HG03442 (cell line): Measurements from ENCODE around the gene IL1F10.

ENCODE experiments used
- ATAC-seq: cut with Tn5 transposase; IDR thresholded peaks from one replicate; pipeline ENCODE4 v1.9.1; 2021; ENCODE audit warnings: mild to moderate bottlenecking, moderate library complexity; ENCODE audit not compliant: unreplicated experiment

Gene IL1F10

DNA sequence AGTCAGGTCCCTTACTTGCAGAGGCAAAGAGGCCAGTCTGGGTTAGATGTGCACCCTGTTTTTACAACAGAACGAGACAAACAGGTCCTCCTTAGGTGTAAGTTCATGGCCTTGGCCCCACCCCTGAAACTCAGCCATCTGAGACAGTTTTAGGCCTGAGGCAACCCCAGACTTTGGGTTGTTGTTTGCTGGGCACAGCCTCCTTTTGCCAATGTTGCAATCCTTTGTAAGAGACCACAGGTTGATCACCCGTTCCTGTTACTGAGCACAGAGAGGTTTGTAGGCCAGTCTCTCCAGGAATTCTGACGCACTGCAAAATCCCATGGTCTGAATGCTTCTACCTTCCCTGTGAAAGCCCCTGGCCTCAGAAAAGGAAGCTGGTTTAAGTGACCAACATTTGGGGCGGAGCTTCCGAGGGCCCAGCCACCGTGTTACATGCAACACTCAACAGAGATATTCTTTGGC, 44.1 kb downstream of the IL1F10 start:
- no peak for ATAC-seq

DNA sequence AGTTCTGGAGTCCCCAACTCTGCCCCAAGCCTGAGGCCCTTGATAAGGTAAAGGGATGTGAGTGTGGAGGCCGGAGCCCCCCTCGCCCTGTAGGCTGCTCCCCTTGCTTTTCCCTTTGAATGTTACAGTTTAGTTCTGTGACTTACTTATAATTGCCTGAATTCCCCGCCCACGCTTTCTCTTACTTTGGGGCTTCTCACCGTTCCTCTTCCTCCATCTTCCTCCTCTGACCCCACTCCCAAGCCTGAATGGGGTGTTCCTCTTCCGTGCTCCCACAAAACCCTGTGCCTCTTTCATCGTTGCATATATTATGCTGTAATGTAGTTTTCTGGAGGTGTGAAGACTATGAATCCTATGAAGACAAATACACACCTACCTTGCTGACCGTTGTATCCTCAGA, 44.7 kb downstream of the IL1F10 start:
- no peak for ATAC-seq

GRCh38 chr2:113112871-113113270, 45.1 kb downstream of the IL1F10 start:
- ATAC-seq, result no peak

DNA sequence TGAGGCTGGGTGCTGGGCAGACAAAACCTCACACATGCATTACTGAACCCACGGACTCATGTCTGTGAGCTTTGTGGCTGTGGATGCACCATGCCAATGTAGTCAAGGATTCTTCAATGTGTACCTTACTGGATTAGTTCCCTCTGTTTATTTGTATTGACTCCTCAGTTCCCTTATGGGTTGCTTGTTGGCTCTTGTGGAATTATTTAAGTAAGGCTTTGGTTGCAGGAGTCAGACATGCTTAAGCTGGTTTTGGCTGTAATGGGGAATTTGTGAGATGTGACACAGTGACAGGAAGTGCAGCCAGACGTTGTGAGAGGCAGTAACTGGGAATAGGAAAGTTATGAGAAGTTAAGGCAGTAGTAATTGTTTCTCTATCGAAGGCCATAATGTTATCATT, 46.0 kb downstream of the IL1F10 start:
- no peak for ATAC-seq

DNA sequence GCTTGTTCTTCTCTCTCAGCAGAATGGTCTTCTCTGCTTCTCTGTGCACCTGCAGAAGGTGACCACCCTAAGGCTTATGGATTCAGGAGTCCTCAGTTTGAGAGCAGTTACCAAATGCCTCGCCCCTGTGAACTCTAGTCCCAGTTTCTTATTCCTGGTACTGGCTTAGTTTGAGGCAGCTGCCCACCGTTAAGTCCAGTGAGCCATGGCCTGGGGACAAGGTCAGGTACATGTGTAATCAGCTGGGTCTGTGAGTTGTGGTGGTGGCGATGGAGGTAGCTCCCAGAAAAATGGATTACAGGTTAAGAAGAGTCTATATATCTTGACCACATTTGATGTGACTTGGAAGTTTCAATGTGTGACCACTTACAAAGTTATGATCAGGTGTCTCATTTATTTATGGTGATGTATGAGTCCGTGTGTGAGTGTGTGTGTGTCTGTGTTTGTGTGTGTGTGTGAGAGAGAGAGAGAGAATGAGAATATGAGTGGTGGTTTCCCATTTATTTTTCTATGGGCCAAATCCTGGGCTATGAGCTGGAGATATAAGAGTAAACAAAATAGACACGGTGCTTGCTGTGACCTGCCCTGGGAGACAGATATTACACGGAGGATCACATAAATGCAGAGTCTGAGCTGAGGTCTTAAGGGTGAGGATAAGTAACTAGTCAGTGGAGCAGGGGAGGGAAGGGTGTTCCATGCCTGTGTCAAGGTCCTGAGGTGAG, 46.6 kb downstream of the IL1F10 start:
- no peak for ATAC-seq

DNA sequence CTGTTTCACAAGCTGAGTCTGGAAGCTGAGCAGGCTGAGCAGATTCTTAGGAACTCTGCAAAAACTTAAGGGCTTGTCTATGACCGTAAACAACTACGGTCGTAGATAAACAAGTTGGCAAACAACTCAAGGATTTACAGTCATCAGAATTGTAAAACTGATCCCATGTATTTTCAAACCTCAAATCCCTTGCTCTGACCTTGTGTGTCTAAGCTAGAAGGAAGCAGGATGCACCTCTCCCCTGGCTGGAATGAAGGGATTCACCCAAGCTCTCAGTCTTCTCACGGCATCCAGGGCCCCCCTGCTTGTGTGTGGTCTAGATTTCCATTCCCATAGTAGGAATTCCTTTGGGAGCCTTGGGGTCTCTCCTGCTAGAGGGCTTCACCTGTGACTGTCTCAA, 47.2 kb downstream of the IL1F10 start:
- ATAC-seq, result no peak

DNA sequence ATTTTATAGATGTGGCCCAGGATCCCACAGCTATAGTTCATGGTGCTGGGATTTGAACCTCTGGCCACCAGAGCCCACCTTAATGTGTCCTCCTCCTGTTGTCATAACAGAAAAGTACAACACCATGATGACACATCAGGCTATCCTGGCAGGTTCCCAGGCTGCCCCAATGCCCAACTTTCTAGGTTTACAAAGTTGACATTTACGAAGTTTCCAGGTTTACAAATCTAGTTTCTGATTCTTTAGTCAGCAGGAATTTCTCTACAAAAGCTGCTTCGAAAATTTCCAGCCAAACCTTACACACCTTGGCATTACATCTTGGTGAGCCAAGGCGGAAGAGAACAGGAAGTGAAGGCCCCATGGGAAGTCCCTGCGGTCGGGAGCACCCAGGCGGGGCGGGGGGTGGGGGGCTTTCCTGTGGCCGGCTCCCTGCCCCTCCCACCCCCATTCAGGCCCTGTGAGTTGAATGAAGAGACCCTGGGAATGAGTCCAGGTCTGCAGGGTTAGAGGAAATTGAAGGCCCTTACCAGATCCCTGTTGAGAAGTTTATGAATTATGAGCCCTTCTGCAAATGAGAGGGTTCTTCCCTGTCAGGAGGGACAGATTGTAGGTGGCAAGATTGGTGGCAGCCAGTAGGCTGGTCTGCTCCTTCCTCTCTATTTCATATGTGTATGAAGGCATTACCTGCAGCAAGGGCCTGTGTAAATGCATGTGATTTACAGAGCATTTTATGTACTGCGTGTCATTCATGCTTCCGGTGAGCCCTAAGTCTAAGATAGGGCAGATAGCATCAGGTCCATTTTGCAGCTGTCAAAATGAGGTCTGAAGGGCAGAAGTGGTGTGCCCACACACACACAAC, 48.6 kb downstream of the IL1F10 start:
- no peak for ATAC-seq

GRCh38 chr2:113117541-113118262, 49.9 kb downstream of the IL1F10 start:
- no peak for ATAC-seq

GRCh38 chr2:113118263-113118657, 50.5 kb downstream of the IL1F10 start:
- no peak for ATAC-seq

- ATAC-seq, result no peak
These were observed 51.3 kb downstream of the IL1F10 start for GRCh38 chr2:113119111-113119510.

DNA sequence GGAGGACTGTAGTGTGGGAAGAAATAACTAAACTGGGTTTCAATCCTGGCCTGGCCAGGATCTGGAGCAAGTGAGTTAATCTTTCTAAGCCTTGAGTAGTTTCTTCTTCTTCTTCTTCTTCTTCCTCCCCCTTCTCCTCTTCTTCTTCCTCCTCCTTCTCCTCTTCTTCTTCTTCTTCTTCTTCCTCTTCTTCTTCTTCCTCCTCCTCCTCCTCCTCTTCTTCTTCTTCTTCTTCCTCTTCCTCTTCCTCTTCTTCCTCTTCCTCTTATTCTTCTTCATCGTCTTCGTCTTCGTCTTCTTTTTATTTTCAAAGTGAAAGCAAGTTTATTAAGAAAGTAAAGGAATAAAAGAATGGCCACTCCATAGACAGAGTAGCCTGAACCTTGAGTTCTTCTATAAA, 53.1 kb downstream of the IL1F10 start:
- ATAC-seq, result no peak

GRCh38 chr2:113122364-113122763, 54.6 kb downstream of the IL1F10 start:
- ATAC-seq, result no peak

DNA sequence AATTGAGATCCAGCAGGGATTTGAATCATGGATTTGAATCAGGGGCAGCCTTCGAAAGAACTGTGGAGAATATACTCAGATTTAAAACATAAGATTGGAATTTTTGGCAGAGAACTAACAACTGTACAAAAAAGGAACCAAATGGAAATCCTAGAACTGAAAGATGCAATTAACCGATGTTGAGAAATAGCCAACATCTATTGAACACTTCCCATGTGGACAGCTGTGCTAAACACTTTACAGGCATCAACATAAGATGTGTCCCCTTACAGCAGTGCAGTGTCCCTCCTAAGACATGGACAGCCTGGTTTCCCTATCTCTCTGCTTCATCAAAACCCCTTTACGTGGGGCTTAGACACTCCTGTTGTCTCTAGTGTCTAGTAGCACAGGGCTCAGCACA, 56.0 kb downstream of the IL1F10 start:
- ATAC-seq, result no peak

GRCh38 chr2:113124181-113124961, 56.6 kb downstream of the IL1F10 start:
- peak; percentile 42 for ATAC-seq
